Measurements from ENCODE around the gene SLC2A1.

The SLC2A1 gene

GRCh38 chr1:42979896-42980800, 21.5 kb upstream of the SLC2A1 start:
- DNase-seq (ENCODE audit: low read depth) = no peak

GRCh38 chr1:42979036-42979430, 20.4 kb upstream of the SLC2A1 start:
- peak; percentile 51 for DNase-seq (ENCODE audit: low read depth)

GRCh38 chr1:42978317-42979035, 19.8 kb upstream of the SLC2A1 start:
- peak; percentile 76 for DNase-seq (ENCODE audit: low read depth)

GRCh38 chr1:42977653-42978052, 19.0 kb upstream of the SLC2A1 start:
- no peak for DNase-seq (ENCODE audit: low read depth)

GRCh38 chr1:42975561-42976225, 17.0 kb upstream of the SLC2A1 start:
- DNase-seq (ENCODE audit: low read depth) = no peak

GRCh38 chr1:42974767-42975437, 16.2 kb upstream of the SLC2A1 start:
- no peak for DNase-seq (ENCODE audit: low read depth)

GRCh38 chr1:42973799-42974198, 15.1 kb upstream of the SLC2A1 start:
- DNase-seq (ENCODE audit: low read depth) = no peak

GRCh38 chr1:42973286-42973685, 14.6 kb upstream of the SLC2A1 start:
- DNase-seq (ENCODE audit: low read depth) = peak; percentile 86

GRCh38 chr1:42971841-42972291, 13.2 kb upstream of the SLC2A1 start:
- DNase-seq (ENCODE audit: low read depth) = peak; percentile 95

- no peak for DNase-seq (ENCODE audit: low read depth)
These were observed 11.5 kb upstream of the SLC2A1 start for GRCh38 chr1:42970143-42970542.

- no peak for DNase-seq (ENCODE audit: low read depth)
These were observed 10.0 kb upstream of the SLC2A1 start for GRCh38 chr1:42968654-42969053.

GRCh38 chr1:42966688-42967612, 8.3 kb upstream of the SLC2A1 start:
- DNase-seq (ENCODE audit: low read depth) = peak; percentile 90

GRCh38 chr1:42965378-42965777, 6.7 kb upstream of the SLC2A1 start:
- no peak for DNase-seq (ENCODE audit: low read depth)

GRCh38 chr1:42964044-42964812, 5.6 kb upstream of the SLC2A1 start:
- DNase-seq (ENCODE audit: low read depth) = no peak

GRCh38 chr1:42963378-42964043, 4.8 kb upstream of the SLC2A1 start:
- DNase-seq (ENCODE audit: low read depth) = peak; percentile 86

GRCh38 chr1:42962641-42963377, 4.1 kb upstream of the SLC2A1 start:
- peak; percentile 77 for DNase-seq (ENCODE audit: low read depth)

GRCh38 chr1:42961312-42962091, 2.8 kb upstream of the SLC2A1 start:
- no peak for DNase-seq (ENCODE audit: low read depth)

Measured in EH (cell line).